HepG2 (cell line): Measurements from ENCODE around the gene GFPT2. TPM values are rescaled to one million over a fixed set of nuclear protein-coding genes. Genes with fewer than 3 reads are reported as not detected.

ENCODE experiments used
- HNF1A ChIP-seq, 2 experiments: sonication (generic) in 1 of 2; formaldehyde crosslinking in 1 of 2; IDR thresholded peaks; 2 replicates each; pipeline versions ENCODE4 v1.4.0 to v1.6.1; 2016 to 2020; ENCODE audit warnings: borderline replicate concordance in 1 of 2, low read depth in 1 of 2, mild to moderate bottlenecking in 1 of 2, missing genetic modification reagents in 1 of 2
- HOXA5 ChIP-seq: sonication (generic); formaldehyde crosslinking; IDR thresholded peaks from 2 replicates; pipeline ENCODE4 v1.4.0; 2020; ENCODE audit warnings: missing genetic modification reagents
- IKZF1 ChIP-seq: fragments of 450-650 bp; IDR thresholded peaks from 2 replicates; pipeline ENCODE4 v1.7.1; 2016
- MBNL3 ChIP-seq: fragments of 250-450 bp; sonication (Bioruptor Pico); conservative IDR thresholded peaks from 2 replicates; pipeline ENCODE4 v1.8.0; 2022; ENCODE audit warnings: mild to moderate bottlenecking, inconsistent platforms
- NFE2L1 ChIP-seq: sonication (generic); formaldehyde crosslinking; IDR thresholded peaks from 2 replicates; pipeline ENCODE4 v1.4.0; 2020; ENCODE audit warnings: missing genetic modification reagents, mild to moderate bottlenecking, borderline replicate concordance
- NKX3-1 ChIP-seq: sonication (generic); formaldehyde crosslinking; IDR thresholded peaks from 2 replicates; pipeline ENCODE4 v1.5.0; 2020; ENCODE audit warnings: missing genetic modification reagents
- PBX2 ChIP-seq: IDR thresholded peaks from 2 replicates; pipeline ENCODE4 v1.6.1; 2016; ENCODE audit warnings: control low read depth
- RARA ChIP-seq: IDR thresholded peaks from 2 replicates; pipeline ENCODE4 v1.6.1; 2016; ENCODE audit warnings: missing genetic modification reagents, missing compliant biosample characterization
- SP2 ChIP-seq: sonication (generic); formaldehyde crosslinking; IDR thresholded peaks from 2 replicates; pipeline ENCODE4 v1.5.1; 2020; ENCODE audit warnings: mild to moderate bottlenecking, missing genetic modification reagents
- TBP ChIP-seq: sonication (generic); formaldehyde crosslinking; IDR thresholded peaks from 2 replicates; pipeline ENCODE4 v1.5.0; 2020; ENCODE audit warnings: missing genetic modification reagents
- ZBTB8A ChIP-seq: sonication (generic); formaldehyde crosslinking; IDR thresholded peaks from 2 replicates; pipeline ENCODE4 v1.4.0; 2020; ENCODE audit warnings: mild to moderate bottlenecking, low read depth, missing genetic modification reagents, borderline replicate concordance
- ZFP91 ChIP-seq: sonication (generic); formaldehyde crosslinking; IDR thresholded peaks from 2 replicates; pipeline ENCODE4 v1.9.0; 2022; ENCODE audit warnings: missing genetic modification reagents, mild to moderate bottlenecking, borderline replicate concordance
- ZMYM2 ChIP-seq: sonication (generic); formaldehyde crosslinking; IDR thresholded peaks from 2 replicates; pipeline ENCODE4 v1.8.0; 2022; ENCODE audit warnings: mild to moderate bottlenecking, missing genetic modification reagents
- ZNF12 ChIP-seq: sonication (generic); formaldehyde crosslinking; IDR thresholded peaks from 2 replicates; pipeline ENCODE4 v1.5.0; 2020; ENCODE audit warnings: missing genetic modification reagents
- ZNF281 ChIP-seq: sonication (generic); formaldehyde crosslinking; IDR thresholded peaks from 2 replicates; pipeline ENCODE4 v1.4.0; 2020; ENCODE audit warnings: missing genetic modification reagents, borderline replicate concordance
- ZNF317 ChIP-seq: sonication (generic); formaldehyde crosslinking; IDR thresholded peaks from 2 replicates; pipeline ENCODE4 v1.5.0; 2020; ENCODE audit warnings: mild to moderate bottlenecking, missing genetic modification reagents
- ZNF691 ChIP-seq: sonication (generic); formaldehyde crosslinking; IDR thresholded peaks from 2 replicates; pipeline ENCODE4 v1.4.0; 2020; ENCODE audit warnings: missing genetic modification reagents, low read depth, mild to moderate bottlenecking, borderline replicate concordance
- ZNF816 ChIP-seq: sonication (generic); formaldehyde crosslinking; IDR thresholded peaks from 2 replicates; pipeline ENCODE4 v1.8.0; 2022; ENCODE audit warnings: missing genetic modification reagents, mild to moderate bottlenecking, borderline replicate concordance
- polyA plus RNA-seq, 8 experiments: library from polyadenylated mRNA; depleted of rRNA in 3 of 8; stranded (reverse) in 7 of 8; unstranded in 1 of 8; fragments of >200 nt; fragmentation: Illumina TruSeq in 4 of 8; extraction: Trizol in 4 of 8; gene quantifications; 2 replicates each; pipeline versions ENCODE4 v1.2.1 to v1.2.3, GENCODE V29; 2011 to 2016; ENCODE audit warnings: low read depth in 4 of 8, missing spikeins in 1 of 8, mixed read lengths in 1 of 8; ENCODE audit not compliant: insufficient read depth in 1 of 8
- total RNA-seq, 5 experiments: library from RNA; depleted of rRNA; stranded (reverse); fragments of >200 nt; fragmentation: Illumina TruSeq; extraction: Trizol; gene quantifications; 2 replicates each; pipeline ENCODE4 v1.2.3, GENCODE V29; 2016; ENCODE audit warnings: low read depth in 1 of 5

GFPT2 gene
- total and polyA plus RNA-seq, 2 of the 13 experiments (the other 11 are each of a cell fraction or from before 2014, with no cell fraction given): 0.18 TPM

- no peak for TF ChIP-seq HNF1A (IDR thresholded peaks at IDR 0.05; ENCODE audit: low read depth)
- no peak for TF ChIP-seq HNF1A (CRISPR knock-in tag; IDR thresholded peaks at IDR 0.05; ENCODE audit: borderline replicate concordance)
- TF ChIP-seq IKZF1: no peak
- TF ChIP-seq PBX2 (CRISPR knock-in tag): peak; percentile 83
- TF ChIP-seq ZNF12 (CRISPR knock-in tag): no peak
- TF ChIP-seq TBP (CRISPR knock-in tag): no peak
- TF ChIP-seq ZNF281: no peak
- no peak for TF ChIP-seq NKX3-1 (CRISPR knock-in tag)
- TF ChIP-seq ZMYM2 (CRISPR knock-in tag): no peak
- TF ChIP-seq ZNF816 (CRISPR knock-in tag): no peak
- TF ChIP-seq RARA (CRISPR knock-in tag): no peak
- no peak; the same call in 1 of the 2 replicates for TF ChIP-seq ZNF691
- TF ChIP-seq ZFP91 (CRISPR knock-in tag): no peak
- no peak for TF ChIP-seq ZBTB8A (CRISPR knock-in tag)
- no peak for TF ChIP-seq NFE2L1 (CRISPR knock-in tag)
- TF ChIP-seq ZNF317 (CRISPR knock-in tag): no peak
- no peak for TF ChIP-seq MBNL3 (CRISPR knock-in tag)
- TF ChIP-seq HOXA5 (CRISPR knock-in tag): no peak
- peak; percentile 88 for TF ChIP-seq SP2 (CRISPR knock-in tag)
Measured at GRCh38 chr5:180291943-180292831, 60.9 kb downstream of the GFPT2 start, which contains the start of gene MAPK9 (continued).
